Superior temporal gyrus (tissue), 1 donor: ENCODE data around the gene P2RX4.
"Not testable (repeated sequence)": the region's sequence is repeated elsewhere in the genome, so short reads cannot be mapped to it uniquely, and the experiment has no call there.

Experiments used
- DNase-seq: peaks from one replicate; pipeline ENCODE4 v3.0.0-alpha.2; 2016; ENCODE audit errors: extremely low spot score

Gene P2RX4

DNA sequence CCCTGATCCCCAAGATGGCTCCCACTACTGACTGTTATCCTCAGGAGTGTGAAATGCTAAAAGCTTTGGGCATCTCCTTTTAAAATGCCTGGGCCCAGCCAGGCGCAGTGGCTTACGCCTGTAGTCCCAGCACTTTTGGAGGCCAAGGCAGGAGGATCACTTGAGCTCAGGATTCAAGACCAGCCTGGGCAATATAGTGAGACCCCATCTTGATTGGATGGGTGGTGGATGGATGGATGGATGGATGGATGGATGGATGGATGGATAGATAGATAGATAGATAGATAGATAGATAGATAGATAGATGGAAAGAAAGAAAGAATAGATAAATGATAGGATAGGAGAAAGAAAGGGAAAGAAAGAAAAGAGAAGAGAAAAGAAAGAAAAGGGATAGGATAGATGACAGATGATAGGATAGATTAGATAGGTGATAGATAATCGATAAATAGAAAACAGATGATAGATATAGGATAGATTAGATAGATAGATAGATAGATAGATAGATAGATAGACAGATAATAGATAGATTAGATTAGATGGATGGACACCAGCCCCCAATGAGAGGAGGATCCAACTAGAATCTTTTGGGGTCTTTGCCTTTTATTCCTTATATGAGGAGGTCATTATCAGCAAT is 9.5 kb downstream of the P2RX4 start:
- no peak for DNase-seq

DNA sequence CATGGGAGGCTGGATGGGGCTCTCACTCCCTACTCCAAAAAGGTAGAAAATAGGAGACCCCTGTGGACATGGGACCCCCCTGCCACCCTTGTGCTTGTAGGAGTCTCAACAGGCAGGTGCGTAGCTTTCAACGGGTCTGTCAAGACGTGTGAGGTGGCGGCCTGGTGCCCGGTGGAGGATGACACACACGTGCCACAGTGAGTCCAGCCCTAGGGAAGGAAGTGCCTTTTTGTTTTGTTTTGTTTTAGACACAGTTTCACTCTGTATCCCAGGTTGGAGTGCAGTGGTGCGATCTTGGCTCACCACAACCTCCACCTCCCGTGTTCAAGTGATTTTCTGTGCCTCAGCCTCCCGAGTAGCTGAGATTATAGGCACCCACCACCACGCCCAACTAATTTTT is 12.9 kb downstream of the P2RX4 start:
- DNase-seq, result no peak

DNA sequence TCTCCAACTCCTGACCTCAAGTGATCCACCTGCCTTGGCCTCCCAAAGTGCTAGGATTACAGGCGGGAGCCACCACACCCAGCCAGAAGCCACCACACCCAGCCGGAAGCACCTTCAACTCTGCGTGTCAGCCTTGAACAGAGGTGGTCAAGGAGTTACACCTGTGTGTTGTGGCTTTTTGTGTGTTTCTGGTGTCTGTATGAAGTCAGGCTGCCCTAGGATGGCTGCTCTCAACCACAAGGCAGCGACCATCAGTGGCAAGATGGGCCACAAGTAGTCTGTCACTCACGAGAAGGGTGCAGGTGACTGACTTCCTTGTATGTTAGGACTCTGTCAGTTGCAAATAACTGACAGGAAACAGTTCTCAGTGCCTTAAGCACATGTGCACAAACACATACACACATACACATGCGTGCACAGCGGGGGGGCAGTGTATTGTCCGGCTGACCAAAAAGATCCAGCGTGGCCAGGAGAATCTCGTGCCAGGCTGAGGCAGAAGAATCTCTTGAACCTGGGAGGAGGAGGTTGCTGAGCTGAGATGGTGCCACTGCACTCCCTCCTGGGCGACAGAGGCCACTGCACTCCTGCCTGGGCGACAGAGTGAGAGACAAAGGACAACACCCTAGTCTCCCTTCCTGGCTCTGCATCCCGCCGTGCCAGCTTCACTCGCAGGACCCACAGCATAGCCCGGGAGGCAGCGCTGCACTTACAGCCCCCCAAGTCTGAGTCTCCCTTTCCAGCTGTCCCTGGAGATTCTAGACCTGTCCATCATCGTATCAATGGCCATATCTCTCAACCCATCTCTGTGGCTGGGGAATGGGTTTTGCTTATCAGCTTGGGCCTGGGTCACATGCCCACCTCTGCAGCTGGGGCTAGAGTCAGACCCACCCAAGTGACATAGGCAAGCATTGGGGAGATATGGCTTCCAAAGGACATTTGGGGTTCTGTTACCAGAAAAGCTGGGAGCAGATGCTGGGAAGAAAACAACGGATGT is 13.7 kb downstream of the P2RX4 start:
- no peak for DNase-seq

DNA sequence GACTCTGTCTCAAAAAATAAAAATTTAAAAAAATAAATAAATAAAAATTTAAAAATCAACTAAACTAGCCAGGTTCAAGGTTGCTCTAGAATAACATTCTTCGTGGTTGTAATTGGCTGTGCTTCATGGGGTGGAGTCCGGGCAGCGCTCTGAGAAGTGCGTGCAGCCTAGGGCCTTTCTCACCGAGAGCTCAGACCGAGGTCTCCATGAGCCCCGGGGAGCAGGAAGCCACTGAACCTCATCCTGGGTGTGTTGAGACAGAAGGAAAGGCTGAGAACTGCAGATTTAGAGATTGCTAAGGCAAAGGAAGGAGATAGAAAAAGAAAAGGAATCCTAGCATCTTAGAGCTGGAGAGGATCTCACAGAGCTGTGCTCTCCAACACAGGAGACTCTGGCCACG is 14.7 kb downstream of the P2RX4 start:
- DNase-seq, result no peak

DNA sequence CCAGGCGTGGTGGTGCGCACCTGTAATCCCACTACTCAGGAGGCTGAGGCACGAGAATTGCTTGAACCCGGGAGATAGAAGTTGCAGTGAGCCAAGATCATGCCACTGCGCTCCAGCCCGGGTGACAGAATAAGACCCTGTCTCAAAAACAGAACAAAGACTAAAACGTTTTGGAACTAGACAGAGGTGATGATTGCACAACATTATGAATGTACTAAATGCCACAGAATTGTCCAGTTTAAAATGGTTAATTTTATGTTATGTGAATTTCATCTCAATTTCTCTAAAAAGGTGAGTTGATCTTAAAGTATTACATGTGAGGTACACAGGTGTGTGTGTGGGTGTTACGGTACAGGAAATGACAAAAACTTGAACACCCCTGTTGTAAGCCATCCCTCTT is 16.5 kb downstream of the P2RX4 start:
- DNase-seq, result no peak

DNA sequence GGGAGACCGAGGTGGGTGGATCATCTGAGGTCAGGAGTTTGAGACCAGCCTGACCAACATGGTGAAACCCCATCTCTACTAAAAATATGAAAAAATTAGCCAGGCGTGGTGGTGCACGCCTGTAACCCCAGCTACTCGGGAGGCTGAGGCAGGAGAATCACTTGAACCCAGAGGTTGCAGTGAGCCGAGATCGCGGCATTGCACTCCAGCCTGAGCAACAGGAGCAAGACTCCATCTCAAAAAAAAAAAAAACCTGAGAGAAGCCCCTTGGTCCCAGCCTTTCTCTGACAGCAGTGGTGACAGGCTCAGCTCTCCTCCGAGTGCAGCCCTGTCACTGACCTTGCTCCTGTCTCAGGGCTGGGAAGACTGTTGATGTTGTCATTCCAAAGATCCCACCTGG is 16.9 kb downstream of the P2RX4 start:
- not testable (repeated sequence) for DNase-seq

DNA sequence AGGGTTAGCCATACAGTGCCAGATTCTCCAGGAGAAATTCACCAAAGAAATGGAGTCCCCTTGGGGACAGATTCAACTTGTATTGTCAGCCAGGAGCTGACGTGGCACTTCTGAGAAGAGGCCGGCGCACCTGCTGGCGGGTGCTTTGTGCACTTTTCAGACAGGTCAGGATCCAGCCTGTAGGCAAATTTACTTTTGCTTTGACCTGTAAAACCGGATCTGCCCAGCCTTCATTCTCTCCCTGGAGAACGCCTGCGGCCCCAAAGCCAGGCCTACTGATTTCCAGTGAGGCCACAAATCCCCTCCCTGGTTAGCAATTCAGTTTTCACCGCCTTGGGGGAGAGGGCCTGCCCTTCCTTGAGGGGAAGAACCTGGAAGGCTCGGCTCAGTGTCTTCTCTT is 17.4 kb downstream of the P2RX4 start:
- DNase-seq, result no peak

DNA sequence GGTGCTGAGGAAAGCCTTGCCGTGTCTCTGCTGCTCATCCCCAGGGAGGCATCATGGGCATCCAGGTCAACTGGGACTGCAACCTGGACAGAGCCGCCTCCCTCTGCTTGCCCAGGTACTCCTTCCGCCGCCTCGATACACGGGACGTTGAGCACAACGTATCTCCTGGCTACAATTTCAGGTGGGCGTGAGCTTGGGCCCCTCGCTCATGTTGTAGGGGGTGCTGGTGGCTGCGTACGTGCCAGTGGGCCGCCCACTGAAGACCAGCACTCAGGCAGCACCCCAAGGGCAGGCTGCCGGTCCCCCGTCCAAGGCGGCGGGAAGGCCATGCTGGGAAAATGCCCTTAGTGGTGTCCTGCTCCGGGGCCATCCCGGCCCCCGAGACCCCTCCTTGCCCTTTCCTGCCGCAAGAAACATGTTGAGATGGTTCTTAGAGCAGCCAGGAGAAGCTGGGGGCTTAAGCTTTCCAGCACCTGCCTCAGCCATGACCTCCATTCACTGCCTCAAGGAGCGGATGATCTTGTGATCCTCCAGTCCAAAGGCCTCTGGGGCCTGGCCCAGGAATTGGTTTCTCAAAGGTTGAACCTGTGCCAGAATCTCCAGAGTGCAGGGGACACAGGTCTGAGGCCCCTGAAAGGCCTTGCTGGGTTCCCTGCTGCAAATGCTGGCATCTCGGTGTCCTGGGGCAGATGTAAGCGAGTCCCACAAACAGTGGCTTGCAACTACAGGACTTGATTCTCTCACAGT is 19.2 kb downstream of the P2RX4 start:
- no peak for DNase-seq

DNA sequence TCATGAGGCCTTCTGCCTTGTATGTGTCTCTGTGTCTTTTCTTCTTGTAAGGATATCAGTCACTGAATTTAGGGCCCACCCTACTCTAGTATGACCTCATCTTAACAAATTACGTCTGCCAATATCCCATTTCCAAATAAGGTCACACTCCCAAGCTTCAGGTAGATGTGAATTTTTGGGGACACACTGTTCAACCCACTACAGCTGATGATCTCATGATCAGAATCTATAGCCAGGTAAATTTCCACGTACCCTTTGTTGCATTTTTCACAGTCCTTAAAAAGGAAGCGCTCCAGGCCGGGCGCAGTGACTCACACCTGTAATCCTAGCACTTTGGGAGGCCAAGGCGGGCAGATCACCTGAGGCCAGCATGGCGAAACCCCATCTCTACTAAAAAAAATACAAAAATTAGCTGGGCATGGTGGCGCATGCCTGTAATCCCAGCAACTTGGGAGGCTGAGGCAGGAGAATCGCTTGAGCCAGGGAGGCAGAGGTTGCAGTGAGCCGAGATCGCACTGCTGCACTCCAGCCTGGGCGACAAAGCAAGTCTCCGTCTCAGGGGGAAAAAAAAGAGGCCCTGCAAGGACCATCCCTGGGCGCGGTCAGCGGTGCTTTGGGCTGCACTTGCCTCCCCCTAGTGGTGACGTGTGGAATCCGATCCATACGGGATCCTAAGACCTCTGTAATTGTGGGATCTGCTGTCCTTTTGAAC is 20.1 kb downstream of the P2RX4 start:
- peak; percentile 87 for DNase-seq

DNA sequence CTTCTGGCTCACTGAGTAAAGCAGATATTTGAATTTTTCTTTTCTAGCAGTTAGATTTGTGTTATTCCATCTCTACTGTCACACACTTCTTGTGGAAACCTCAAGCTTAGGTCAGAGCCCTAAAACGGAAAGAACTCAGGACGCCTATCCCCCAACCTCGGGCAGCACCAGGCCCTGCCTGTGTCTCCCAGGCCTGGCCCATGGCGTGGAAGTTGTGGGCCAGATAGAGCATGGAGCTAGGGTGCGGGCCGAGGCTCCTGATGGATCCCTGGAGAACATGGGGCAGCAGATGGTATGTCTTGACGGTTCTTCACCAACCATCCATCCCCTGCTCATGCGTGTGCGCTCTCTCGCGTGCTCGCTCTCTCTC is 20.6 kb downstream of the P2RX4 start:
- no peak for DNase-seq

DNA sequence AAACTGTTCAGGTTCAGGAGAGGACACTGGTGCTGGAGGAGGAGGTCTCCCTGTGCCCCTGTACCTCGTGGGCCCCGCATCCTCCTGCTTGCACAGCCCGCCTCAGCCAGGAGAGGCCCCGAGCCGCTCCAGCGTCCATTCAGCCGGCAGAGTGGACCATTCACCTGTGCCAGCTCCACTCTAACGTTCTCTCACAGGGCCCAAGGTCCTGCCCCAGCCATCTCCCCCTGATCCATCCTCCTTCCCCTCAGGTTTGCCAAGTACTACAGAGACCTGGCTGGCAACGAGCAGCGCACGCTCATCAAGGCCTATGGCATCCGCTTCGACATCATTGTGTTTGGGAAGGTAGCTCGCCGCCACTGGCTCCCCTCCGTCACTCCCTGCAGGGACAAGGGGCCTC is 22.2 kb downstream of the P2RX4 start:
- DNase-seq, result no peak

DNA sequence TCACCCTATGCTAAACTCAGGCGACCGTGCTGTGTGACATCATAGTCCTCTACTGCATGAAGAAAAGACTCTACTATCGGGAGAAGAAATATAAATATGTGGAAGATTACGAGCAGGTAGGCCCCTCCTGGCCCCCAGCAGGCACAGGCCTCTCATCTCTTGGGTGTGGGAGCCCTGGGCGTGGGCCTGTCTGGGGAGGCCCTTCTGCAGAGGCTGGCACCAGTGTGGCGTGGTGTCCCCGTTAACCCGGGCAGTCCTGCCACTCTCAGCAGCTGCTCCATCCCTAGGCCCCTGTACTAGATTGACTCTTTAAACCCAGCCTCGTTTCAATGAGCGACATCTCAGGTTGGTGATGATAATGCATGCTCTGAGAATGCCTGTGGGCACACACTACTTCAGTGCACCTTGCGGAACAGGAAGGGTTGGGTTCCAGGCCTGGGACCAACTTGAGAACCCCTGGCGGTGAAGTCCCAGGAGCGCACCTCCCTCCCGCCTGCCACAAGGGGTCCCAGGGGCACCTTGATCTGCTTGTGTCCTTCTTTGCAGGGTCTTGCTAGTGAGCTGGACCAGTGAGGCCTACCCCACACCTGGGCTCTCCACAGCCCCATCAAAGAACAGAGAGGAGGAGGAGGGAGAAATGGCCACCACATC is 23.2 kb downstream of the P2RX4 start:
- DNase-seq, result no peak

DNA sequence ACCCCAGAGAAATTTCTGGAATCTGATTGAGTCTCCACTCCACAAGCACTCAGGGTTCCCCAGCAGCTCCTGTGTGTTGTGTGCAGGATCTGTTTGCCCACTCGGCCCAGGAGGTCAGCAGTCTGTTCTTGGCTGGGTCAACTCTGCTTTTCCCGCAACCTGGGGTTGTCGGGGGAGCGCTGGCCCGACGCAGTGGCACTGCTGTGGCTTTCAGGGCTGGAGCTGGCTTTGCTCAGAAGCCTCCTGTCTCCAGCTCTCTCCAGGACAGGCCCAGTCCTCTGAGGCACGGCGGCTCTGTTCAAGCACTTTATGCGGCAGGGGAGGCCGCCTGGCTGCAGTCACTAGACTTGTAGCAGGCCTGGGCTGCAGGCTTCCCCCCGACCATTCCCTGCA is 23.7 kb downstream of the P2RX4 start:
- DNase-seq, result no peak

DNA sequence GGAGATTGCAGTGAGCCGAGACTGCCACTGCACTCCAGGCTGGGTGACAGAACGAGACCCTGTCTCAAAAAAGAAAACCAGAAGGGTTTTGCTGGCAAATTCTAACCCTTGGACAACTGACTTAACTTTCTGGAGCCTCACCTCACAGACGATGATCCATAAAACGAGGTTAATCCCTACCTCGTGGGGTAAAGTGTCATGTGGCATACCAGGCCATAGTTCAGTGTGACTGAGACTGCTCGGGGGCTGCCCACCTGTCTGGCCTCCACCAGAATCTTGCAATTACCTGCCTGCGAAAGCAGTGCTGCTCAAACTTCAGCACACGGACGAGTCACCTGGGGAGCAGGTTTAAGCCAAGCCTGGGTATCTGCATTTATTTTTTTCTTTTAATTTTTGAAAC is 26.8 kb downstream of the P2RX4 start:
- DNase-seq, result no peak

DNA sequence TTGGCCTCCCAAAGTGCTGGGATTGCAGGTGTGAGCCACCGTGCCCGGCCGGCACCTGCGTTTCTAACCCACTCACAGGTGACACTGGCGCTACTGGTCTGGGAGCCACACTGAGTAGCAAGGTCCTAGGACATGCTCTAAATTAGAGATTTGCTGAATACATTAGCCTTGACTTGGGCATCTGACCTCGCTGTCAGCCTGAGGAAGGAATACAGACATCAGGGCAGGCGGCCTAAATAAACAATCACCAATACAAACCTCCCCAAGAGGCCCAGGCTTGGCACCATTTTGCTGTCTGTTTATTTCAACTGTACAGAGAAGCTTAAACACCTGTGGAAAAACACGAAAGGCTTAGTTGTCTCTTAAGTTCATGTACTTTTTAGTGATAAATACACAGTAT is 27.5 kb downstream of the P2RX4 start:
- no peak for DNase-seq

DNA sequence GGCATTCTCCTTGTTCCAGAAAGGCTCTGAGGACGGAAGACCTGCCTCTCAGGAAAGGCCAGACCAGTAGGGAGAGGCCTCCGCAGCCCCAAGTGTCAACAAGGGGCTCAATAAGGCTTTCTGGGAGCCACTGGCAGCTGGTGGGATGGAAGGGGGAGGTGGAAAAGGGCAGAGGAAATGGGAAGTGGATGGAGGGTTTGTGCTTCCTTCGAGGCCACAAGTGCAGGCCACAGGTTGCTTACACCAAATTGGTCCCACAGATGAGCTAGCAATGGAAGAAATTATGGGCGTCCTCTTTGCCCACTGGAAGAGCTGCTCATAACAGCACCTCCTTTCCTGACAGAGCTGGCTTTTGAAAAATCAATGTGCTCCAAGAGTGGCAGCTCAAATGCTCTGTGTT is 28.2 kb downstream of the P2RX4 start:
- no peak for DNase-seq

DNA sequence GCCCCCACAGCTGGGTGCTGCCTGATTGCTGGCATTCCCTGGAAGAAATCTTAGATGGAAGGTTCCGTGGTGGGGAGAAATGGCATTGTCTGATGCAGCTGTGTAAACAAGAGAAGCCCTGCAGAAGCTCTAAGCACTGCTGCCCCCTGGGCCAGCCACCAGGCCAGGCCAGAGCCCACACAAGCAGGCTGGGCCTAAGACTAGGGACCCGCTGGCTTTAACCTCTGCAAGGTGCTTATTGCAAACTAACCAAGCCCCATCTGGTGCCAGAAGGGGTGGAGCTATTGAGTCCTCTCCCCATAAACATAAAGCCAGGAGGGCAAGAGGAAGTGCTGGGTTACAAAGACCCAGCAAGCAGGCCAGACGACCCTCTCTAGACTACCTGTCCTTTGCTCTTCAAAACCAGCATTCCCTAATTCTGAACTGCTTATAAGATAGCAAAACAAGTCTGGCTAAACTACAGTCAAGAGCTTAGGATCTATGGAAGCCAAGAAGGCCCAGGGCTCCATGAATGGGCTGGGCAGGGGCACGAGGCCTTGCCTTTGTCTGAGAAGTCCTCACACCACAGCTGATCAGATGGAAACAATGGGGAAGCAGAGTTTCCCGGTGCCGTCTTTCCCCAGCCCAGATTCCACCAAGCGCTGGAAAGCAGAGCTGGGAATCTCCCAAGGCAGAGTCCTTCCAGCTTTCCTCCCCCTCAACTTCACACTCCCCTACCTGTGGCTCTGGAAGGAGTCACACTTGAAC is 28.8 kb downstream of the P2RX4 start:
- no peak for DNase-seq

DNA sequence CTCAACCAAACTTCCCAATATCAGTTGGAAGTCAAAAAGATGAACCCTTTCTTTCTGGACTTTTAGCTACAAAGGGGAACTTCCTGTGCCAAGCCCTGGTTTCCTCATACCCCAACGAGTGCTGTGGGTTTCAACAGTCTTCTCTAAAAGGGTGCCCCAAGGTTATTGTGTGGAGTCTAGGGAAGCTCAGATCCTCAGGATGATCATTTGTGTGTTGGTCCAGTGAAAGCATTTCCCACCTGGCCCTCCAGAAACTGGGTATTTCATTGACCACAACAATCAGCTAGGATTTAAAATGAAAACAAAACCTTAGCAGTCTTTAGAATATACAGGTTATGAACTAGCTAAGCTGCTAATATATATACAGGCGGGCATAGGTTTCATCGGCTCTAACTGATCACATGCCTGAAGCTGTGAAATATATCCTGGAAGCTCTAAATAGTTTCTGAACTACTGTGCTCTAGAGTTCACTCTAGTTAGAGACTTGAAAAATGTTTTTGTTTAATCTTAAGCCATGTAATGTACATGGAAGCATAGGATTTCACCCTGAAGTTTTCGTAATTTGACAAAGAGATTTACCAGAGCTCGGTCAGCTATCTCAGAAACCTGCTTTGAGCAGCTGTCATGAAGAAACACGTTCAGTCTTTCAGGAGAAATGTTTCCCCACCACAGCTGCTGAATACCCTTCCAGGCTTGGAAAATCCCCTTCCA is 29.6 kb downstream of the P2RX4 start:
- DNase-seq, result no peak

DNA sequence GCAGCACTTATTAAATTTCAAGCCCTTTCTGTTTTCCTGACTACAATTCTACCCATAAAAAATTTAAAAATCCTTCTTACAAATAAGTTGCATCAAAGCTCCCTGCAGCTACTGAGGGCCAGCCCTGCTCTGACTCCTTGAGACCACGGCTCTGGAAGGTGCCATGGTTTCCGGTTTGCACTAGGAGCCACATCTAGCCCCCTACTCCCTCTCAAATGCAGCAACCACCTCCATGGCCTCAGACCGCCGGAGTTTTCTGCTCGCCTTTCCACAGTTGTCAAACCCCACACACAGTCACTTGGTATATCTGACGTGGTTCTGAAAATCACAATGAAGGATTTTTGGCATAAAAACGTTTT is 30.1 kb downstream of the P2RX4 start:
- DNase-seq, result no peak

DNA sequence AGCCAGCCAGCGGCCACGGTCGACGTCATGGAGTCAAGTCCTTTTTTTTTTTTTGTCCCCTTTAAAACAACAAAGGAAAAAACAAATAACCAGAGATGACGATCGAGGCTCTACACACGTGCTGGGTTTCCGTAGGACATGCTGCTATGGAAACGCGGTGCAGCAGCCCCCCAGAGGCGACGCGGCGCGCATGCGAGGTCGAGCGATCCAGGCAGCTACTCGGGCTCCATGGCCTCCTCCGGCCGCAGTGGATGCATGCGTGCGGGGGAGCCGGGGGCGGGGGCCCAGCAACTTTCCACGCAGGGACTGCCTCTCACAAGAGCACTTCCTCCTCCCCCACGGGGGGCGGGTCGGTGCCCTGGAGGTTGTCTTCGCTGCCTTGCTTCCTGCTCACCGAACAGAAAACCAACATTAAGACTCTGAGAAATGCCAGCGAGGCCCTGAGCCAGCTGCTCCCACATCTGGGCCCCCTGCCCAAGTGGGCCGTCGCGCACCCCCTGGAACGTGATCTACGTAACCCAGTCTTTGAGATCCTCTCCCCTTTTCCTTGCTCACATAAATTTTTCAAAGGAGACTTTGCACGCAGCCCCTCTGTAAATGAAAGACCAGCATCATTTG is 30.7 kb downstream of the P2RX4 start:
- DNase-seq, result no peak
